ENCODE data around the gene TRERF1. TPM values are rescaled to one million over a fixed set of nuclear protein-coding genes. Genes with fewer than 3 reads are reported as not detected.

Gene TRERF1
- total RNA-seq, 1 experiment from 2014 or later = 14.5 TPM

DNA sequence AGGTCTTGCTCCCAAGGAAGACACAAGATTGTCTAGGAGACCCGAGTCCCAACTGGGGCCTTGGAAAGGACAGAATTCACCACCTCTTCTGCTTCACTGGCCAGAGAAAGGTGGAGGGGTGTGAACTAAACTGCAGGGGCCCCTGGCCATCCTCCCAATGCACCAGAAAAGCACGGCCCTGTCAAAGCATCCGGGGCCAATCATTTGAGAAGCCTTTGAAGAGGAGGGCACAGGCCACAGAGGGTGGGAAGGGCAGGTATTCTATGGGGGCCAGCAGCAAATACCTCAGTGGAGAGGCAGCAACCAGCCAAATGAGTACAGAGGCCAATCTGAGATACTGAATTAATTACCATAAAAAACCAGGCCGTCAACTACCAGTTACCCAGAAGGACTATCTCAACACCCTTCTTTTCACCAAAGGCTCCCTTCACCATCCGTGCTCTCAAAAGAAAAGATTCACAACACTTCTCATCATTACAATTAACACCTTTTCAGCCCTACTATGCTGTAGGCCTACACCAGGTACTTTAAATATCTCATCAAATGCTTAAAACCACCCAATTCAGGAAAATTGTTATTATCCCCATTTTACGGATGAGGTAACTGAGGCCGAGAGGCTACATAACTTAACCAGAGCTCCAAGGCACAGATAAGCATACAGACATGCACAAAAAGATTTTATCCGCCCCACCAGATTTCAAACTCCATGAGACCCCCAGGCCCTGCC lies 50.7 kb downstream of the TRERF1 start:
- POLR2A ChIA-PET (ENCODE audit: unreplicated experiment) = no interaction called here
- Histone ChIP-seq H3K27me3 (ENCODE audit: insufficient read depth, low read depth) (no peaks in the 10 kb centered on the region), H2AFZ (no peak overlapping the region), H3K9me2 (ENCODE audit: insufficient read depth) (no peaks in the 10 kb centered on the region), H3F3A (ENCODE audit: insufficient read depth, low read depth) (peaks cover 30% of the 10 kb centered on the region), H3K4me2 (no peak overlapping the region), H3K9me3 (ENCODE audit: insufficient read depth, low read depth) (no peaks in the 10 kb centered on the region), H3K36me3 (ENCODE audit: low read depth) (no peaks in the 10 kb centered on the region), H3K79me2 (ENCODE audit: low read depth) (peaks cover 66% of the 10 kb centered on the region), H3K27ac (no peak overlapping the region), H3K4me1 (replicated peaks; ENCODE audit: insufficient read depth) (peaks cover 41% of the 10 kb centered on the region), H4K20me1 (ENCODE audit: insufficient read depth) (no peaks in the 10 kb centered on the region), H3K4me3 (no peak overlapping the region)
- intact Hi-C loops (cut with micrococcal nuclease; ENCODE audit: unreplicated experiment) = loop anchor here (5.0 kb wide), 2 partner anchors 109 to 146 kb away; no protein-coding TSS in a partner anchor
- CTCF ChIA-PET = no interaction called here
- DNase-seq = no peak
- no TSS peak for BruUV-seq (replicated peaks)
- TF ChIP-seq EZH2 (IDR thresholded peaks at IDR 0.05; ENCODE audit: low read depth) = no peak
- TF ChIP-seq, protein P1, sequence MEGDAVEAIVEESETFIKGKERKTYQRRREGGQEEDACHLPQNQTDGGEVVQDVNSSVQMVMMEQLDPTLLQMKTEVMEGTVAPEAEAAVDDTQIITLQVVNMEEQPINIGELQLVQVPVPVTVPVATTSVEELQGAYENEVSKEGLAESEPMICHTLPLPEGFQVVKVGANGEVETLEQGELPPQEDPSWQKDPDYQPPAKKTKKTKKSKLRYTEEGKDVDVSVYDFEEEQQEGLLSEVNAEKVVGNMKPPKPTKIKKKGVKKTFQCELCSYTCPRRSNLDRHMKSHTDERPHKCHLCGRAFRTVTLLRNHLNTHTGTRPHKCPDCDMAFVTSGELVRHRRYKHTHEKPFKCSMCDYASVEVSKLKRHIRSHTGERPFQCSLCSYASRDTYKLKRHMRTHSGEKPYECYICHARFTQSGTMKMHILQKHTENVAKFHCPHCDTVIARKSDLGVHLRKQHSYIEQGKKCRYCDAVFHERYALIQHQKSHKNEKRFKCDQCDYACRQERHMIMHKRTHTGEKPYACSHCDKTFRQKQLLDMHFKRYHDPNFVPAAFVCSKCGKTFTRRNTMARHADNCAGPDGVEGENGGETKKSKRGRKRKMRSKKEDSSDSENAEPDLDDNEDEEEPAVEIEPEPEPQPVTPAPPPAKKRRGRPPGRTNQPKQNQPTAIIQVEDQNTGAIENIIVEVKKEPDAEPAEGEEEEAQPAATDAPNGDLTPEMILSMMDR (conservative IDR thresholded peaks at IDR 0.05) = no peak

DNA sequence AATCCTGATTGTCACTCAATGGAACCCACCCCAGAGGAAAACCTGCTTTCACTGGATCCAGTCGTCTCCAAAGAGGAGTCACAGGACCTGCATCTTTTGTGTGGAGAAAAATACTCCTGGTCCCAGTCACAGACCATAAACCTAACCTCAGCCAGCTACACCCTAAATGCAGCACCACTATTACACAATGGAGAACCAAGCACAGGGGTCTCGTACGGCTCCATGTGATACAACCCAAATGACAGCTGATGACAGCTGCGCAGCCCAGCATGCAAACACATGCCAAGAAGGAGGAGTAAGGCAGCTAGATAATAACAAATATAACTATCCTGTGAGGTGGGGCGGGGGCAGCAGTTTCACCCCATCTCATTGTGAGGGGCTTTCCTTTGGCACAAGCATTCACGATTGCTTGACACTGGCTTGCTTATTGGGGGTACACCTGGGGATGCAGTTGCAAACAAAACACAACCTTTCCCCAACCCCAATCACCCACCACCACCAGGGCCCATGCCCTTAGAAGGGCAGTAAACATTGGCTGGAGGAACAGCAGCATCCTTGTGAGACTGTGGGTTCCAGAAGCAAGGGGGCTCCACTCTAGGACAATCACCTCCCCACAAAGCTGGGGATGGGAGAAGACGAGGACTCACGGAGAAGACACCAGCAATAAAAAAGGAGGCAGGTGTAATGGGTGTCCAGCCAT lies 51.5 kb downstream of the TRERF1 start:
- CTCF ChIA-PET = no interaction called here
- peaks cover 33% of the 10 kb centered on the region for H3K4me1 ChIP-seq (replicated peaks; ENCODE audit: insufficient read depth)
- POLR2A ChIA-PET (ENCODE audit: unreplicated experiment) = no interaction called here
- H3K4me2 ChIP-seq = no peak overlapping the region
- H3K36me3 ChIP-seq (ENCODE audit: low read depth) = no peaks in the 10 kb centered on the region
- DNase-seq = no peak
- no peaks in the 10 kb centered on the region for H3K27me3 ChIP-seq (ENCODE audit: insufficient read depth, low read depth)
- no peak overlapping the region for H3K4me3 ChIP-seq
- H2AFZ ChIP-seq = no peak overlapping the region
- peaks cover 71% of the 10 kb centered on the region for H3K79me2 ChIP-seq (ENCODE audit: low read depth)
- intact Hi-C loops (cut with micrococcal nuclease; ENCODE audit: unreplicated experiment) = loop anchor here (5.0 kb wide), 2 partner anchors 108 to 147 kb away; no protein-coding TSS in a partner anchor
- no peaks in the 10 kb centered on the region for H3K9me2 ChIP-seq (ENCODE audit: insufficient read depth)
- H3F3A ChIP-seq (ENCODE audit: insufficient read depth, low read depth) = peaks cover 24% of the 10 kb centered on the region
- TF ChIP-seq, protein P1 (conservative IDR thresholded peaks at IDR 0.05) = no peak
- TF ChIP-seq EZH2 (IDR thresholded peaks at IDR 0.05; ENCODE audit: low read depth) = no peak
- H3K9me3 ChIP-seq (ENCODE audit: insufficient read depth, low read depth) = no peaks in the 10 kb centered on the region
- no peak overlapping the region for H3K27ac ChIP-seq
- H4K20me1 ChIP-seq (ENCODE audit: insufficient read depth) = no peaks in the 10 kb centered on the region
- no TSS peak for BruUV-seq (replicated peaks)

DNA sequence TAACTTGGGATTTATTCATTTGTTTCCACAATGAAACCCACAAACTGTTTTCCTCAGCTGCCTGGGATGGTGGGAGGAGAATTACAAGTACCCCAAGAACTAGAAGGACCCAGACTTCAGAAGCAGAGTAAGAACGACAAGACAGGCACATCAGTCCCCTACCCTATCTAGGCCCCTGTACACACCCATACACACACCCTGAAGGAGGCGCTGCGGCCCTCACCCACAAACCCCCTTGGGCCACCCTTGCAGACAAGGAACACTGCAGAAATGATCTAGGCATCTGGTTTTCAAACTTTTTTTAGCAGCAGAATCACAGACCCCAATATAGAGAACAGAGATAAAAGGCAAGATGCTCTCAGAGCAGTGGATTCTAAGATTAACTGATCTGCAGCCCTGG lies 55.0 kb downstream of the TRERF1 start:
- Histone ChIP-seq H3K9me3 (ENCODE audit: insufficient read depth, low read depth) (no peaks in the 10 kb centered on the region), H3K27ac (no peak overlapping the region), H3K36me3 (ENCODE audit: low read depth) (no peaks in the 10 kb centered on the region), H3K4me3 (no peak overlapping the region), H3K9me2 (ENCODE audit: insufficient read depth) (no peaks in the 10 kb centered on the region), H2AFZ (no peak overlapping the region), H3K4me1 (replicated peaks; ENCODE audit: insufficient read depth) (no peaks in the 10 kb centered on the region), H3K4me2 (no peak overlapping the region), H4K20me1 (ENCODE audit: insufficient read depth) (no peaks in the 10 kb centered on the region), H3K27me3 (ENCODE audit: insufficient read depth, low read depth) (no peaks in the 10 kb centered on the region), H3F3A (ENCODE audit: insufficient read depth, low read depth) (no peaks in the 10 kb centered on the region), H3K79me2 (ENCODE audit: low read depth) (peaks cover 56% of the 10 kb centered on the region)
- no TSS peak for BruUV-seq (replicated peaks)
- no peak for DNase-seq
- ChIA-PET CTCF (no interaction called here), POLR2A (ENCODE audit: unreplicated experiment) (no interaction called here)
- TF ChIP-seq EZH2 (IDR thresholded peaks at IDR 0.05; ENCODE audit: low read depth) = no peak
- TF ChIP-seq, protein P1 (conservative IDR thresholded peaks at IDR 0.05) = no peak
- intact Hi-C loops (cut with micrococcal nuclease; ENCODE audit: unreplicated experiment) = no loop called here
